ENCODE results near the gene PCNT. TPM values are rescaled to one million over a fixed set of nuclear protein-coding genes. Genes with fewer than 3 reads are reported as not detected.
A peak's percentile ranks its signal among the peaks of the same experiment; 100 is the strongest.

The PCNT gene
- total RNA-seq, 2 experiments from 2014 or later: 54.4 to 55.5 TPM

- Mint-ChIP-seq H3K4me1 (ENCODE audit: low read depth) (peaks cover 22% of the 10 kb centered on the region), H3K4me3 (no peak overlapping the region), H3K27me3 (no peaks in the 10 kb centered on the region), H3K27ac (no peak overlapping the region), H3K9me3 (no peaks in the 10 kb centered on the region), H3K36me3 (ENCODE audit: low read depth) (peaks cover 45% of the 10 kb centered on the region)
- no peak overlapping the region for H3K27ac ChIP-seq (ENCODE audit: low read depth in 1 of 2, low read length in 2 of 2)
- H3K4me3 ChIP-seq (ENCODE audit: low read length): no peak overlapping the region
- DNase-seq (no peak), ATAC-seq (ENCODE audit: poor library complexity) (no peak)
- TF ChIP-seq CTCF (IDR thresholded peaks at IDR 0.05): no peak
- CTCF ChIA-PET: no interaction called here
- H3K9me3 ChIP-seq (ENCODE audit: control insufficient read depth in 1 of 2, insufficient read depth in 1 of 2, low read length in 2 of 2): no peaks in the 10 kb centered on the region
- POLR2A ChIA-PET: no interaction called here
- H3K36me3 ChIP-seq (ENCODE audit: insufficient read depth, low read length): peaks cover 33% of the 10 kb centered on the region
- intact Hi-C loops (cut with DNase I, micrococcal nuclease): no loop called here
- no peaks in the 10 kb centered on the region for H3K27me3 ChIP-seq (ENCODE audit: control insufficient read depth in 1 of 2, insufficient read depth in 2 of 2, low read length in 2 of 2)
- H3K4me1 ChIP-seq (ENCODE audit: insufficient read depth, low read length): peaks cover 29% of the 10 kb centered on the region
Observed at GRCh38 chr21:46420241-46421190, 96.6 kb downstream of the PCNT start.

GRCh38 chr21:46421191-46421750 is 97.3 kb downstream of the PCNT start:
- no peak for TF ChIP-seq CTCF (IDR thresholded peaks at IDR 0.05)
- H3K27ac ChIP-seq (ENCODE audit: low read depth in 1 of 2, low read length in 2 of 2): no peak overlapping the region
- no peak overlapping the region for H3K27ac Mint-ChIP-seq
- no peak overlapping the region for H3K4me3 ChIP-seq (ENCODE audit: low read length)
- ChIA-PET POLR2A (no interaction called here), CTCF (no interaction called here)
- H3K9me3 ChIP-seq (ENCODE audit: control insufficient read depth in 1 of 2, insufficient read depth in 1 of 2, low read length in 2 of 2): no peaks in the 10 kb centered on the region
- ATAC-seq (ENCODE audit: poor library complexity) (no peak), DNase-seq (no peak)
- intact Hi-C loops (cut with DNase I, micrococcal nuclease): no loop called here
- peaks cover 37% of the 10 kb centered on the region for H3K36me3 ChIP-seq (ENCODE audit: insufficient read depth, low read length)
- H3K4me1 Mint-ChIP-seq (ENCODE audit: low read depth): peaks cover 25% of the 10 kb centered on the region
- no peaks in the 10 kb centered on the region for H3K27me3 Mint-ChIP-seq
- peaks cover 37% of the 10 kb centered on the region for H3K4me1 ChIP-seq (ENCODE audit: insufficient read depth, low read length)
- no peaks in the 10 kb centered on the region for H3K9me3 Mint-ChIP-seq
- H3K4me3 Mint-ChIP-seq: no peak overlapping the region
- peaks cover 40% of the 10 kb centered on the region for H3K36me3 Mint-ChIP-seq (ENCODE audit: low read depth)
- no peaks in the 10 kb centered on the region for H3K27me3 ChIP-seq (ENCODE audit: control insufficient read depth in 1 of 2, insufficient read depth in 2 of 2, low read length in 2 of 2)

- Histone ChIP-seq H3K4me3 (ENCODE audit: low read length) (no peak overlapping the region), H3K27me3 (ENCODE audit: control insufficient read depth in 1 of 2, insufficient read depth in 2 of 2, low read length in 2 of 2) (no peaks in the 10 kb centered on the region), H3K9me3 (ENCODE audit: control insufficient read depth in 1 of 2, insufficient read depth in 1 of 2, low read length in 2 of 2) (no peaks in the 10 kb centered on the region), H3K4me1 (ENCODE audit: insufficient read depth, low read length) (peaks cover 43% of the 10 kb centered on the region), H3K27ac (ENCODE audit: low read depth in 1 of 2, low read length in 2 of 2) (no peak overlapping the region), H3K36me3 (ENCODE audit: insufficient read depth, low read length) (peaks cover 33% of the 10 kb centered on the region)
- peaks cover 25% of the 10 kb centered on the region for H3K4me1 Mint-ChIP-seq (ENCODE audit: low read depth)
- DNase-seq (no peak), ATAC-seq (ENCODE audit: poor library complexity) (no peak)
- POLR2A ChIA-PET: no interaction called here
- H3K9me3 Mint-ChIP-seq: no peaks in the 10 kb centered on the region
- no peaks in the 10 kb centered on the region for H3K27me3 Mint-ChIP-seq
- intact Hi-C loops (cut with DNase I, micrococcal nuclease): no loop called here
- peak overlapping the region; percentile 73 for H3K27ac Mint-ChIP-seq
- CTCF ChIA-PET: no interaction called here
- peaks cover 36% of the 10 kb centered on the region for H3K36me3 Mint-ChIP-seq (ENCODE audit: low read depth)
- H3K4me3 Mint-ChIP-seq: no peak overlapping the region
- no peak for TF ChIP-seq CTCF (IDR thresholded peaks at IDR 0.05)
Observed at GRCh38 chr21:46421756-46422555, 98.0 kb downstream of the PCNT start.
